8988T (cell line): ENCODE data around the gene LCN2.
"Not testable (repeated sequence)": the region's sequence is repeated elsewhere in the genome, so short reads cannot be mapped to it uniquely, and the experiment has no call there.

ENCODE experiments used
- DNase-seq: peaks from one replicate; pipeline ENCODE4 v3.0.0; 2011

The LCN2 gene

GRCh38 chr9:128128836-128129590 lies 20.2 kb upstream of the LCN2 start:
- DNase-seq, result no peak

GRCh38 chr9:128129976-128130590 lies 19.2 kb upstream of the LCN2 start:
- not testable (repeated sequence) for DNase-seq

GRCh38 chr9:128130651-128131050 lies 18.6 kb upstream of the LCN2 start:
- DNase-seq, result not testable (repeated sequence)

GRCh38 chr9:128131346-128131745 lies 17.9 kb upstream of the LCN2 start:
- DNase-seq, result not testable (repeated sequence)

GRCh38 chr9:128132139-128132538 lies 17.1 kb upstream of the LCN2 start:
- DNase-seq, result not testable (repeated sequence)

- not testable (repeated sequence) for DNase-seq
Measured at GRCh38 chr9:128135561-128135960, 13.7 kb upstream of the LCN2 start.

GRCh38 chr9:128136816-128137793 lies 12.1 kb upstream of the LCN2 start:
- no peak for DNase-seq

GRCh38 chr9:128138001-128138400 lies 11.3 kb upstream of the LCN2 start:
- no peak for DNase-seq

GRCh38 chr9:128139621-128140020 lies 9.6 kb upstream of the LCN2 start:
- DNase-seq, result no peak

- DNase-seq, result no peak
Measured at GRCh38 chr9:128141604-128142003, 7.6 kb upstream of the LCN2 start.

- DNase-seq, result no peak
Measured at GRCh38 chr9:128142061-128142460, 7.2 kb upstream of the LCN2 start.

GRCh38 chr9:128142596-128142995 lies 6.7 kb upstream of the LCN2 start:
- no peak for DNase-seq

- no peak for DNase-seq
Measured at GRCh38 chr9:128143525-128144238, 5.6 kb upstream of the LCN2 start.

- DNase-seq, result no peak
Measured at GRCh38 chr9:128144239-128145181, 4.7 kb upstream of the LCN2 start.

- DNase-seq, result no peak
Measured at GRCh38 chr9:128145536-128145935, 3.7 kb upstream of the LCN2 start.

- DNase-seq, result no peak
Measured at GRCh38 chr9:128145951-128146351, 3.3 kb upstream of the LCN2 start.

- DNase-seq, result no peak
Measured at GRCh38 chr9:128146591-128147120, 2.6 kb upstream of the LCN2 start.

- DNase-seq, result no peak
Measured at GRCh38 chr9:128148509-128149000, 698 bp upstream of the LCN2 start.

- DNase-seq, result no peak
Measured at GRCh38 chr9:128149951-128150593, 819 bp downstream of the LCN2 start.

- no peak for DNase-seq
Measured at GRCh38 chr9:128150594-128151308, 1.5 kb downstream of the LCN2 start.
